ENCODE results near the gene NFIX. TPM values are rescaled to one million over a fixed set of nuclear protein-coding genes. Genes with fewer than 3 reads are reported as not detected.

NFIX gene
- total and polyA plus RNA-seq, 2 donors (not counting 3 experiments of a cell fraction or from before 2014, with no cell fraction given), result 9.8 to 37.7 TPM

- Histone ChIP-seq H3K36me3 (ENCODE audit: control insufficient read depth in 2 of 2, extremely low read depth in 1 of 2, insufficient read depth in 2 of 2, low read length in 2 of 2) (peaks cover 4 to 6% of the 10 kb centered on the region in 2 experiments), H3K27ac (ENCODE audit: insufficient read depth, low read depth, low read length) (no peak overlapping the region), H4K20me1 (replicated peaks; ENCODE audit: control insufficient read depth, extremely low read depth, insufficient read depth, low read length) (no peaks in the 10 kb centered on the region), H3K9ac (replicated peaks; ENCODE audit: extremely low read depth, insufficient read depth, low read length) (no peak overlapping the region), H3K79me2 (ENCODE audit: control insufficient read depth, insufficient read depth, low read length) (peaks cover 12% of the 10 kb centered on the region), H3K4me3 (replicated peaks in 1 of 3; ENCODE audit: insufficient read depth in 1 of 3, low read depth in 1 of 3, low read length in 3 of 3) (no peak overlapping the region), H3K4me1 (ENCODE audit: control insufficient read depth, extremely low read depth, insufficient read depth, low read length) (peaks cover under 1% of the 10 kb centered on the region), H3K9me1 (replicated peaks; ENCODE audit: control insufficient read depth, extremely low read depth, insufficient read depth, low read length) (no peaks in the 10 kb centered on the region), H3K27me3 (ENCODE audit: control insufficient read depth in 2 of 2, insufficient read depth in 2 of 2, low read length in 2 of 2) (no peaks in the 10 kb centered on the region), H3K9me3 (replicated peaks; ENCODE audit: control insufficient read depth, insufficient read depth, low read length) (no peaks in the 10 kb centered on the region), H3K4me2 (ENCODE audit: insufficient read depth, low read length) (no peak overlapping the region), H2AFZ (ENCODE audit: low read depth, low read length) (no peak overlapping the region)
- no peak for TF ChIP-seq FOS (IDR thresholded peaks at IDR 0.05; ENCODE audit: borderline replicate concordance, insufficient read depth, low read length)
- TF ChIP-seq POLR2AphosphoS5 (IDR thresholded peaks at IDR 0.05; ENCODE audit: insufficient read depth, low read depth, low read length), result no peak
- no peak for TF ChIP-seq EZH2 (IDR thresholded peaks at IDR 0.05; ENCODE audit: borderline replicate concordance, low read depth, low read length, severe bottlenecking)
- no peak for TF ChIP-seq JUN (IDR thresholded peaks at IDR 0.05; ENCODE audit: borderline replicate concordance, insufficient read depth, insufficient read length, low read depth)
- TF ChIP-seq MAX (IDR thresholded peaks at IDR 0.05; ENCODE audit: insufficient read depth, insufficient read length), result no peak
- no peak for TF ChIP-seq MYC (IDR thresholded peaks at IDR 0.05; ENCODE audit: low read depth, low read length)
- no peak for TF ChIP-seq POLR2A (IDR thresholded peaks at IDR 0.05; ENCODE audit: low read depth, low read length)
- TF ChIP-seq CTCF (IDR thresholded peaks at IDR 0.05; ENCODE audit: extremely low read depth in 1 of 2, insufficient read depth in 1 of 2, low read depth in 1 of 2, low read length in 2 of 2), result no peak
- TF ChIP-seq GATA2 (IDR thresholded peaks at IDR 0.05; ENCODE audit: insufficient read depth, insufficient read length, low read depth, low read length), result no peak
- BruUV-seq (replicated peaks), result no TSS peak
- DNase-seq (ENCODE audit: low read depth, low spot score) (no peak), FAIRE-seq (peak; percentile 8)
- ChIA-PET POLR2A (no interaction called here), CTCF (interaction anchor here (0.7 to 1.5 kb wide), 4 partner anchors 27 to 169 kb away, joined by 3 to 5 read pairs (median 4); no protein-coding TSS in a partner anchor)
- intact Hi-C loops (cut with micrococcal nuclease), result no loop called here
- dilution Hi-C loops (cut with MboI; ENCODE audit: extremely low pct_ligation_motif_present, low sequenced_read_pairs), result no loop called here
These were observed 151.7 kb downstream of the NFIX start for GRCh38 chr19:13146763-13147563.

Other genes with a start within 250 kb of the NFIX start
- not detected in 2 replicates for gene BEST2, start 243.7 kb upstream of the NFIX start, total RNA-seq
- gene BEST2, start 243.7 kb upstream of the NFIX start, polyA plus RNA-seq, result not detected in 2 replicates
- gene HOOK2, start 219.9 kb upstream of the NFIX start, total RNA-seq, result 17.3 and 20.0 TPM in 2 replicates
- 7.6 and 8.0 TPM in 2 replicates for gene HOOK2, start 219.9 kb upstream of the NFIX start, polyA plus RNA-seq
- gene JUNB, start 204.0 kb upstream of the NFIX start, total RNA-seq, result 22.8 and 31.6 TPM in 2 replicates
- 72.9 and 74.4 TPM in 2 replicates for gene JUNB, start 204.0 kb upstream of the NFIX start, polyA plus RNA-seq
- 247 and 255 TPM in 2 replicates for gene PRDX2, start 193.7 kb upstream of the NFIX start, total RNA-seq
- 490 and 492 TPM in 2 replicates for gene PRDX2, start 193.7 kb upstream of the NFIX start, polyA plus RNA-seq
- 13.2 and 15.9 TPM in 2 replicates for gene THSD8, start 193.4 kb upstream of the NFIX start, total RNA-seq
- 2.6 TPM in 1 of 2 replicates, not detected in the other for gene THSD8, start 193.4 kb upstream of the NFIX start, polyA plus RNA-seq
- 25.6 and 28.5 TPM in 2 replicates for gene RNASEH2A, start 188.9 kb upstream of the NFIX start, total RNA-seq
- 36.7 and 45.4 TPM in 2 replicates for gene RNASEH2A, start 188.9 kb upstream of the NFIX start, polyA plus RNA-seq
- not detected in 2 replicates for gene RTBDN, start 160.9 kb upstream of the NFIX start, total RNA-seq
- gene RTBDN, start 160.9 kb upstream of the NFIX start, polyA plus RNA-seq, result not detected in 2 replicates
- gene MAST1, start 157.0 kb upstream of the NFIX start, total RNA-seq, result 0.13 and 0.69 TPM in 2 replicates
- gene MAST1, start 157.0 kb upstream of the NFIX start, polyA plus RNA-seq, result 0.16 and 0.46 TPM in 2 replicates
- gene DNASE2, start 114.0 kb upstream of the NFIX start, total RNA-seq, result 31.3 and 34.8 TPM in 2 replicates
- 51.9 and 60.6 TPM in 2 replicates for gene DNASE2, start 114.0 kb upstream of the NFIX start, polyA plus RNA-seq
- gene KLF1, start 108.3 kb upstream of the NFIX start, total RNA-seq, result not detected in 2 replicates
- gene KLF1, start 108.3 kb upstream of the NFIX start, polyA plus RNA-seq, result not detected in 2 replicates
- 27.1 and 27.3 TPM in 2 replicates for gene GCDH, start 104.3 kb upstream of the NFIX start, total RNA-seq
- 35.8 and 39.8 TPM in 2 replicates for gene GCDH, start 104.3 kb upstream of the NFIX start, polyA plus RNA-seq
- 0.27 TPM in 1 of 2 replicates, not detected in the other for gene SYCE2, start 76.2 kb upstream of the NFIX start, total RNA-seq
- 0.16 and 0.25 TPM in 2 replicates for gene SYCE2, start 76.2 kb upstream of the NFIX start, polyA plus RNA-seq
- gene FARSA, start 61.8 kb upstream of the NFIX start, total RNA-seq, result 71.4 and 77.4 TPM in 2 replicates
- gene FARSA, start 61.8 kb upstream of the NFIX start, polyA plus RNA-seq, result 51.8 and 55.3 TPM in 2 replicates
- 1,614 and 1,636 TPM in 2 replicates for gene CALR, start 56.9 kb upstream of the NFIX start, total RNA-seq
- gene CALR, start 56.9 kb upstream of the NFIX start, polyA plus RNA-seq, result 1,135 and 1,206 TPM in 2 replicates
- gene RAD23A, start 49.6 kb upstream of the NFIX start, total RNA-seq, result 96.7 and 102 TPM in 2 replicates
- 66.9 and 71.2 TPM in 2 replicates for gene RAD23A, start 49.6 kb upstream of the NFIX start, polyA plus RNA-seq
- 32.8 and 36.5 TPM in 2 replicates for gene GADD45GIP1, start 38.3 kb upstream of the NFIX start, total RNA-seq
- gene GADD45GIP1, start 38.3 kb upstream of the NFIX start, polyA plus RNA-seq, result 38.3 and 46.3 TPM in 2 replicates
- 0.20 and 0.28 TPM in 2 replicates for gene DAND5, start 25.9 kb upstream of the NFIX start, total RNA-seq
- gene DAND5, start 25.9 kb upstream of the NFIX start, polyA plus RNA-seq, result 0.06 TPM in 2 replicates
- 74.4 and 91.5 TPM in 2 replicates for gene LYL1, start 107.4 kb downstream of the NFIX start, total RNA-seq
- 87.3 and 141 TPM in 2 replicates for gene LYL1, start 107.4 kb downstream of the NFIX start, polyA plus RNA-seq
- 42.2 and 53.0 TPM in 2 replicates for gene TRMT1, start 121.3 kb downstream of the NFIX start, total RNA-seq
- gene TRMT1, start 121.3 kb downstream of the NFIX start, polyA plus RNA-seq, result 46.3 and 60.5 TPM in 2 replicates
- 95.4 and 97.6 TPM in 2 replicates for gene NACC1, start 122.8 kb downstream of the NFIX start, total RNA-seq
- 120 and 198 TPM in 2 replicates for gene NACC1, start 122.8 kb downstream of the NFIX start, polyA plus RNA-seq
- gene STX10, start 154.9 kb downstream of the NFIX start, total RNA-seq, result 63.1 and 67.9 TPM in 2 replicates
- 89.6 and 91.6 TPM in 2 replicates for gene STX10, start 154.9 kb downstream of the NFIX start, polyA plus RNA-seq
- gene IER2, start 154.9 kb downstream of the NFIX start, total RNA-seq, result 81.6 and 97.0 TPM in 2 replicates
- 55.2 and 60.6 TPM in 2 replicates for gene IER2, start 154.9 kb downstream of the NFIX start, polyA plus RNA-seq

Measured in endothelial cell of umbilical vein (primary cell).